Muscle layer of duodenum (tissue), 2 donors: ENCODE measurements around the gene MPL.

Experiments used
- H3K27ac ChIP-seq: one replicate; pipeline ENCODE4 v1.7.0; 2013; ENCODE audit warnings: mild to moderate bottlenecking, low read length
- H3K27me3 ChIP-seq: one replicate; pipeline ENCODE4 v1.7.0; 2013; ENCODE audit warnings: low read depth, mild to moderate bottlenecking, control low read depth, low read length
- H3K36me3 ChIP-seq, 2 donors: one replicate each; pipeline ENCODE4 v1.7.0; 2013; ENCODE audit warnings: low read length in 2 of 2, control low read depth in 1 of 2, mild to moderate bottlenecking in 1 of 2; ENCODE audit not compliant: insufficient read depth in 2 of 2, control insufficient read depth in 1 of 2
- H3K4me1 ChIP-seq, 2 donors: one replicate each; pipeline ENCODE4 v1.7.0; 2013; ENCODE audit warnings: low read length in 2 of 2, mild to moderate bottlenecking in 2 of 2, control low read depth in 1 of 2, moderate library complexity in 1 of 2; ENCODE audit not compliant: insufficient read depth in 2 of 2, control insufficient read depth in 1 of 2
- H3K4me3 ChIP-seq, 2 donors: one replicate each; pipeline ENCODE4 v1.7.0; 2013; ENCODE audit warnings: low read length in 2 of 2, low read depth in 1 of 2, mild to moderate bottlenecking in 1 of 2
- H3K9me3 ChIP-seq, 2 donors: one replicate each; pipeline ENCODE4 v1.7.0; 2013; ENCODE audit warnings: low read length in 2 of 2, control low read depth in 1 of 2, mild to moderate bottlenecking in 1 of 2; ENCODE audit not compliant: control insufficient read depth in 1 of 2
- donor health status: healthy.

Gene MPL

DNA sequence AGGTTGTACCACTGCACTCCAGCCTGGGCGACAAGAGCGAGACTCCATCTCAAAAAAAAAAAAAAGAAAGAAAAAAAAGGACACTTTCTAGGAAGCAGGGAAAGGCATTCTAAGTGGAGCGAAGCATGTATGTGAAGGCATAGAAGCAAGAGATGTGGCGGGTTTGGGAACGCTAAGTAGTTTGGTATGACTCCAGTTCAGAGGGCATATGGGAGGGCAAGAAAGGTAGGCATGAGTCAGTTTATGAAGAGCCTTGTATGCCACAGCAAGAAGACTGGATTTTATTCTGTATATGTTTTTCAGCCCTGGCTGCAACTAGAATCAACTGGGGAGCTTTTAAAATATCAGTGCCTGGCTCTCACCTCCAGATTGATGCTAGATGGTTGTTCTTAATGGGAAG lies 34.6 kb downstream of the MPL start:
- no peak overlapping the region for H3K27ac ChIP-seq
- H3K4me1 ChIP-seq: peaks cover 7 to 9% of the 10 kb centered on the region in 2 donors
- peaks cover 0 to 7% of the 10 kb centered on the region in 2 donors for H3K36me3 ChIP-seq
- H3K27me3 ChIP-seq: no peaks in the 10 kb centered on the region
- H3K4me3 ChIP-seq: no peak overlapping the region
- H3K9me3 ChIP-seq: no peaks in the 10 kb centered on the region

DNA sequence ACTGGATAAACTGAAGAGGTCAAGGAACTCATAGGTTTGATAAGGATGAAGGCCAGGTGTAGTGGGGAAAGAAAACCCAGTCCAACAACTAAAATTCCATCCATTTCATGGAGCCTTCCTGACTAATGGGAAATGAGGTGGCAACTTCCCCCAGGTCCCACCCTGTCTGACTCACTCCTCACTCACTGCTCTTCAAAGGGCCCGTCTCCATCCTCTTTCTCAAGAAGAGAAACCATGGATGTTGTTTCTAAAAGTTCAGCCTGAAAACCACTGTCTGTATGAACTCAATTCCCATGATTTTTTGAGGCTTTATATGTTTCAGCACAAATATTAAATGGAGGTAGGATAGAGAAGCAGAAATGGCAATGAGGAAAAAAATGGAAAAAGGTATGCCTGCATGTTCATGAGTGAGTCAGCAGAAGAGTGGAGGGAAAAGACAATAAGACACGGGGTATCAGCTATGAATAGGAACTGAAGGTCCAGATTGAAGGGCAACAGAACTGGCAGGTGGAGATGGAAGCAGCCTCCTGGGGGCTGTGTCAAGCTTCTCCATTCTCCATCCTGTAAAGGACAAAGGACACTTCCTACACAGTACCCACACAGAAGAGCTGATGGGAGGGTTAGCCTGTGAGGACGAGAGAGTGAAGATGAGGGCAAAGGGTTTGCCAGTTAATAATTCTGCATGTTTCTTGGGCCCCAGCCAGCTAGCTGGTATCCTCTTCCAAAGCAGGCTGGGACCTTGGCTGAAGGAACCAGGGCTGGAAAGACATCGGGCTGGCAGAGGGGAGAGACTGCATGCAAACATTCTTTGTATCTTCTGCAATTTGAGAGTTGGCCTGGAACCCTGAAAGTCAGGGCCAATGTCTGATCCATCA lies 35.7 kb downstream of the MPL start:
- Histone ChIP-seq H3K36me3 (peaks cover 0 to 7% of the 10 kb centered on the region in 2 donors), H3K27me3 (no peaks in the 10 kb centered on the region), H3K4me1 (peaks cover 6% of the 10 kb centered on the region in 2 donors), H3K27ac (peak overlapping the region; percentile 13), H3K4me3 (no peak overlapping the region), H3K9me3 (no peaks in the 10 kb centered on the region)

DNA sequence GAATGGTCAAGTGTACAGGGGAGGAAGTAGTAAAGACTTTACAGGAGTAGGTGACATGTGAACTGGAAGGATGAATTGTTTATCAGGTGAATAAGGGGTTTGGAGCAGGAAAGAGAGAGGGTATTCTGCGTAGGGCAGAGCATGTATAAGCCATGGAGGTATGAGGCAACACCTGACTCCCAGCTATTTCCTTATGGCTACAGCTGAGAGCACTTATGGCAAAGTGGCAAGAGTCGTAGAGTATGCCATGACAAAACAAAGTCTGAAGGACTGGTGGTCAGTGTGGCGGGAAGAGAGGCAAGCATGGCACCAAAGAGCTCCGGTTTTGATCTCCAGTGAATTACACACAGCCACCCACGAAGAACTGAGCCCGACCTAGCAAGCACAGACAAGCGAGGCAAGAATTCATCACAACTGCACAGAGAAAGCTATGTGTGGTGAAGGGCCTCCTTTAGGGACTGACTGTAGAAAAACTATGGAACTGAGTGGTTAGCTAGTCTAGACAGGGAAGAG lies 39.2 kb downstream of the MPL start:
- Histone ChIP-seq H3K27me3 (no peaks in the 10 kb centered on the region), H3K4me3 (no peak overlapping the region), H3K9me3 (no peaks in the 10 kb centered on the region), H3K27ac (no peak overlapping the region), H3K4me1 (peaks cover under 1 to 3% of the 10 kb centered on the region in 2 donors), H3K36me3 (peaks cover 0 to 10% of the 10 kb centered on the region in 2 donors)

DNA sequence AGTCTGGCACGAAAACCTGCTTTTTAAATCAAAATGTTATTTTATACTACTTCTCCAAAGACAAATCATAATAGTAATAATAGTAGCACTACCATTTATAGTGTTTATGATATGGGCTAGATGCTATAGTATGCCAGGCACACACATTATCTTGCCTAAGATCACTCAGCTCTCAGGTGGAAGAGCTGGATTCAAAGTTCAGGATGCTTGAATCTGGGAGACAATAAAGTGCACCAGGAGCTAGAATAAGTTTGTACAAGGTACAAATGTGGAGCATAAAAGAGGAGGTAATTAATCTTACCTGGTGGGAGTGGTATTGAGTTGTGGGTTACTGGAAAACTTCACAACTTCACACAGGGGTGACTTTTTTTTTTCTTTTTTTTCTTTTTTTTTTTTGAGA lies 40.2 kb downstream of the MPL start:
- Histone ChIP-seq H3K9me3 (no peaks in the 10 kb centered on the region), H3K4me1 (peaks cover 7 to 11% of the 10 kb centered on the region in 2 donors), H3K27me3 (no peaks in the 10 kb centered on the region), H3K36me3 (peaks cover 4 to 13% of the 10 kb centered on the region in 2 donors), H3K27ac (no peak overlapping the region), H3K4me3 (no peak overlapping the region)

DNA sequence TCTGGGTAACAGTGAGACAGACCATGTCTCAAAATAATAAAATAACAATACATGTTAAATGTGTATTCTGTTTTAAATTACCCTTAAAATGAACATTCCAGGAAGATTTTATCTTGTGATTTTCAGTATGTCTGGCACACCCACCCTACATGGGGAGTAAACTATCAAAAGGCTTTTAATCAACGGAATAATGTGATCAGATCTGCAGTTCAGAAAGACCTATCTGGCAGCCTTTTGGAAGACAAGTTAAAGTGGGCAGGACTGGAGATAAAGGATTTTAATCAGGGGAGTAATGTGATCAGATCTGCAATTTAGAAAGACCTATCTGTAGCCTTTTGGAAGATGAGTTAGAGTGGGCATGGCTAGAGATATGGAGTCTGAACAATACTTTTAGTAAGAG lies 41.9 kb downstream of the MPL start:
- Histone ChIP-seq H3K36me3 (peaks cover 21 to 27% of the 10 kb centered on the region in 2 donors), H3K9me3 (no peaks in the 10 kb centered on the region)

DNA sequence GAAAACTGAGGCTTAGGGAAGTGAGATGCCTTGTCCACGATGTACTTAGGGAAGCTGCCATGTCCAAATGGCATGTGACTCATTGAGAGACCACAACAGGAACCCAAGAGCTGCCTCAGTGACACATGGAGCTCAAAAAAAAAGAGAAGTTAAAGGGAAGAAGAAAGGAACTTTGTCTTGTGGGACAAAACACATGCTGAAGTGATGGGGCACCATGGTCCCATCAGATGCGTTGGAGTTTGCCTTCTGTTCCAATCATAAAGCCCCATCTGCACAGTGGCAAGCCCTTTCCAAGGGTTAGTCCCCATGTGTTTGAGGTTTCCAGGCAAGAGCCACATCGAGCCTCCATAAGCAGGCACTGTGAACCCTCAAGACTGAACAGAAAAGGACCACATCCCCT lies 44.0 kb downstream of the MPL start:
- H3K4me3 ChIP-seq: no peak overlapping the region
- H3K36me3 ChIP-seq: peaks cover 42 to 48% of the 10 kb centered on the region in 2 donors

More for the DNA sequence above, 41.9 kb downstream of the MPL start:
- H3K27ac ChIP-seq: no peak overlapping the region
- no peaks in the 10 kb centered on the region for H3K27me3 ChIP-seq
- no peak overlapping the region for H3K4me3 ChIP-seq
- H3K4me1 ChIP-seq: peaks cover 7 to 13% of the 10 kb centered on the region in 2 donors

DNA sequence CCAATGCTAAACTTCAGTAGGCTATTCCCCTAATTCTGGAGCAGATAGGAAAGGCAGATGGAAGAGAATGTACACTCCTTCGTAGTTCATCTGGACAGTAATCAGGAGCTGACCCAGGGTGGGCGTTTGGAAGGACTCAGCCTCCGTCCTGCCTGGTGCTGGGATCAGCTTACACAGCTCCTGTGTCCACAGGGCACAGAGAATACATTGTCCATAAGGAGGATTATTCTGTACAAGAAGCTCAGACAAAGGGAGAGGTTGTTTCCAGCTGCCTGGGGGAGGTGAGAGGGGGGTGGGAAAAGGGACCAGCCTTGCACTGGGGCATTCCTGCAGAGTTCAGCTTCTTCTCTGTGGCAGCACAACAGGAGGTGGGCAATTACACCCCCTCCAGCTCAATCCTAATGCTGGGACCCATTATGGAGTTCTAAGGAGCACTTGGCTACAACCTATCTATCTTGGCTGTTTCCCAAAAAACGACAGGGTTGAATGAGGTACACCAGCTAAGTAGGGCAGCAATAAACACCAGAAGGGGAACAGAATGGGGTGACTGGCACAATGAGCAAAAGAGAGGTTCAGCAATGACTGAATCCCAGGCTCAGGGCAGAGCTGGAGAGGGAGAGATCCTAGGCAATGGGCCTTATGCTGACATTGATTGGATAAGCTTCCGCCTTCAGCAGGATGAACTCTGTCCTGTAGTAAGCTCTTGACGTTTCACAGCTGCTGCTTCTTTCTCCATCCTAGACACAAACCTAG lies 44.6 kb downstream of the MPL start:
- peak overlapping the region; percentile 18 for H3K27ac ChIP-seq
- H3K27me3 ChIP-seq: no peaks in the 10 kb centered on the region
- H3K4me3 ChIP-seq: no peak overlapping the region
- peaks cover 48 to 54% of the 10 kb centered on the region in 2 donors for H3K36me3 ChIP-seq
- peaks cover 7 to 13% of the 10 kb centered on the region in 2 donors for H3K4me1 ChIP-seq
- no peaks in the 10 kb centered on the region for H3K9me3 ChIP-seq

More for the DNA sequence above, 44.0 kb downstream of the MPL start:
- Histone ChIP-seq H3K9me3 (no peaks in the 10 kb centered on the region), H3K4me1 (peaks cover 7 to 13% of the 10 kb centered on the region in 2 donors), H3K27ac (no peak overlapping the region), H3K27me3 (no peaks in the 10 kb centered on the region)

DNA sequence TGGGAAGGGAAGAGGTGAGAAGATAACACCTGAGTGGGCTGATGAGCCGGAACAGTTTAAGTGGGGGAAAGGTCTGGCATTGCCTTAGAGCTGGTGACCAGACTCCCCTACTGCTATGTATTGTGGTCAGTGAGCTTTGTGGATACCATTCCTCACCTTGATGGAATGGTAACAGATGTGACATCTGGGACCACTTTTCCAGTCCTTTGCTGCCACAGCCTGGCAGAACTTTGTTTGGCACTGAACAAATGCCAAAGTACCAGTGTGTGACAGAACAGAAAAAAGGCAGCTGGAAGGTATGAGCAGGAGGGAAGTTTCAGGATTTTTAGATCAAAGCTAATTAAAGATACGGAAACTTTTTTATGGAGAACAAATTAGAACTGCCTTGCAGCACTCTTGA lies 45.8 kb downstream of the MPL start:
- H3K36me3 ChIP-seq: peaks cover 52 to 56% of the 10 kb centered on the region in 2 donors
- no peaks in the 10 kb centered on the region for H3K27me3 ChIP-seq
- H3K27ac ChIP-seq: no peak overlapping the region
- no peaks in the 10 kb centered on the region for H3K9me3 ChIP-seq
- H3K4me3 ChIP-seq: no peak overlapping the region
- H3K4me1 ChIP-seq: peaks cover 11 to 22% of the 10 kb centered on the region in 2 donors

DNA sequence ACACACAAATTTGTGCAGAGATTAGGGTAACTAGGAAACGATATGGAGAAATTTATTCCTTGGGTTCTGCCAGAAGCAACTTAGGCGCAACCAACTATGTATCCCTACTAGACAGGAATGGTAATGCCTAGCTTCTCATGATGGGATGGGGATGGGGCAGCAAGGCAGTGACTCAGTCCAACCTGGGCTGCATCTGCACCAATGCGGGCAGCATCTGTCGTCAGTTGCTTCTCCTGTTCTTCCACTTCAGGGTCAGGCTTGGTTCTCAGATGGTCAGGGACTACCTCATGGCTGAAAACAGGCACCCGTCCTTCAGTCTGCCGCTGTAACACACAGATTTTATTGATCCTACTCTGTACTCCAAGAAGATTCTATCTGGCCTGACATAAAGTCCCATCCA lies 49.1 kb downstream of the MPL start:
- H3K27me3 ChIP-seq: no peaks in the 10 kb centered on the region
- peaks cover 14 to 42% of the 10 kb centered on the region in 2 donors for H3K4me1 ChIP-seq
- no peaks in the 10 kb centered on the region for H3K9me3 ChIP-seq
- H3K4me3 ChIP-seq: no peak overlapping the region
- peaks cover 52 to 54% of the 10 kb centered on the region in 2 donors for H3K36me3 ChIP-seq
- no peak overlapping the region for H3K27ac ChIP-seq

DNA sequence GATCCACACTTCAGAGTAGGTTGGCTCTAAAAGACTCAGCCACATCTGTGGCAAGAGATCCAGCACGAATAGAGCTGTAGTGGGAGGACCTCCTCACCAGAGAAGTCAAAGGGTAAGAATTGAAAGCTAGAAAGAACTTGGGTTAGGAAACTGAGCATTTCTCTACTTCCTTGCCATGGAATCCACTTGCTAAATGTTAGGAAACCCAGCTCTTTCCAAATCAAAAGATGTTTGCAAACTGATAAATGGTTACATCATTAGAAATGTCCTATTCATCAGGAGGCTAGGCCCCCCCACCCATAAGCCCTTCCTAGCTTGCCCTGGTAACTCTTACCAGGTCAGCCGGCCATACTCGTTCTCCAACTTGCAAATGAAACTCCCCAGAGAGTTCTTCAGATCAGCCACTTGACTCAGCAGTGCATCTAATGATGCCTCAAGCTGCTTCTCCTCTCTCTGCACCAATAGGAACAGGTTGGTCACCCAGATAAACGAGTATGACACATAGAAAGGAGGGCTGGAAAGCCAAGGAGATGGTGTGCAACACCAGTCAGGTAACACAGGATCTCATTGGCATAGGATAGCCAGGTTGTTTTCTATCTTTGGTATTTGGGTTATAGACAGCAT lies 50.5 kb downstream of the MPL start:
- no peaks in the 10 kb centered on the region for H3K9me3 ChIP-seq
- peaks cover 9 to 29% of the 10 kb centered on the region in 2 donors for H3K4me1 ChIP-seq
- peak overlapping the region; percentile 91 for H3K27ac ChIP-seq
- H3K27me3 ChIP-seq: no peaks in the 10 kb centered on the region
- H3K36me3 ChIP-seq: peaks cover 42 to 45% of the 10 kb centered on the region in 2 donors
- H3K4me3 ChIP-seq: peak overlapping the region; percentile 92 to 98

DNA sequence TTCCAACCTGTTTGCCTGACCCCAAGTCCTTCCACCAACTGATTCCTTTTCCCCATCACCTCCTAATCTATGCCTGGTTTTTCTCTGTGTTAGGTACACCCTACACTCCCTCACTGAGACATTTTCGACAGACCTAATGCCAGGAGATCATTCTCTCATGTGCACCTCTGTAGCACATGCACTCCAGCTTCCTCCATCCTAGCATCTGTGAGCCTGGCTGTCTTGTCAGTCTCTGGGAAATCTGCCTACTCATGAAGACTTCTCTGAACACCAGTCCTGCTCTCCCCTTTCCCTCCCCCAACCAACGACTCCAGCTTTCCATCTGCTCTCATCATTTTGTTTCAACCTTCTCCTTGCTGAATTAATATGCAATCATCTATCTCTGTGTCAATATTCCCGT lies 51.0 kb downstream of the MPL start:
- H3K27ac ChIP-seq: peak overlapping the region; percentile 91

More for the DNA sequence above, 51.0 kb downstream of the MPL start:
- Histone ChIP-seq H3K27me3 (no peaks in the 10 kb centered on the region), H3K4me1 (peaks cover 9 to 29% of the 10 kb centered on the region in 2 donors), H3K4me3 (peak overlapping the region; percentile 92 to 98), H3K36me3 (peaks cover 38 to 40% of the 10 kb centered on the region in 2 donors), H3K9me3 (no peaks in the 10 kb centered on the region)
